ENCODE results near the gene ZNF683. TPM values are rescaled to one million over a fixed set of nuclear protein-coding genes. Genes with fewer than 3 reads are reported as not detected.

Gene ZNF683
- total and polyA plus RNA-seq, 2 donors (not counting 3 experiments of a cell fraction or from before 2014, with no cell fraction given): not detected

DNA sequence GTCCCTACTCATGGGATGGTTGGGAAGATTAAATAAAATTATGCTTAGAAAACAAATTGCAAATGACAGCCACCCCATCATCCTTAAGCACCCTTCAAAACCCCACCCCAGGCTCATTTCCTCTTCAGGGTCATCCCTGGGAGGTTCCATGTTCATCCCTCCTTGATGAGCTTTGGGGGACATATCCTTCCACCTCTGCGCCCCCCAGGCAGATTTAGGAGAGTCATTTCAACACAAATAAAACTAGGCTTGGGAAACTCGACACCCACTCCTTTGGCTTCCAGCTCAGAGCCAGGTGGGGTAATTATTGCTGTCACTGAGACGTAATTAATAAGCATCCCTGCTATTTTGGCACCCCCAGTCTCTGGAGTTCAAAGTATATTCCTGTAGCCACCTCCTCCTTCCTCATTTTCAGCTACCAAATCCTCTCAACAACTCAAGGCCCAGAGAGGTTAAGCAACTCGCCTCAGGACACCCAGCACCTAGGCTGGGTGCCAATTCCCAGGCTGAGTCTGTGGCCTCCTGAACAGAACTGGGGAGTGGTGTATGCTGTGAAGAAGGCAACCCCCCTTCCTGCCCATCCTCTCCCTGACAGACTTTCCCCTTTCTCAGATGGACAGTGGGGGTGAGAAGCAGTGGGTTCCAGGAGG, 19.2 kb downstream of the ZNF683 start:
- Histone ChIP-seq H3K4me3 (replicated peaks in 1 of 3; ENCODE audit: insufficient read depth in 1 of 3, low read depth in 1 of 3, low read length in 3 of 3) (no peak overlapping the region), H3K9ac (replicated peaks; ENCODE audit: extremely low read depth, insufficient read depth, low read length) (no peak overlapping the region), H3K9me3 (replicated peaks; ENCODE audit: control insufficient read depth, insufficient read depth, low read length) (no peaks in the 10 kb centered on the region), H3K79me2 (ENCODE audit: control insufficient read depth, insufficient read depth, low read length) (no peaks in the 10 kb centered on the region), H3K9me1 (replicated peaks; ENCODE audit: control insufficient read depth, extremely low read depth, insufficient read depth, low read length) (no peaks in the 10 kb centered on the region), H2AFZ (ENCODE audit: low read depth, low read length) (no peak overlapping the region), H3K27ac (ENCODE audit: insufficient read depth, low read depth, low read length) (no peak overlapping the region), H3K36me3 (ENCODE audit: control insufficient read depth in 2 of 2, extremely low read depth in 1 of 2, insufficient read depth in 2 of 2, low read length in 2 of 2) (no peaks in the 10 kb centered on the region), H3K4me2 (ENCODE audit: insufficient read depth, low read length) (no peak overlapping the region), H3K27me3 (ENCODE audit: control insufficient read depth in 2 of 2, insufficient read depth in 2 of 2, low read length in 2 of 2) (peaks cover 0 to 2% of the 10 kb centered on the region in 2 experiments), H4K20me1 (replicated peaks; ENCODE audit: control insufficient read depth, extremely low read depth, insufficient read depth, low read length) (no peaks in the 10 kb centered on the region), H3K4me1 (ENCODE audit: control insufficient read depth, extremely low read depth, insufficient read depth, low read length) (peaks cover 15% of the 10 kb centered on the region)
- intact Hi-C loops (cut with micrococcal nuclease): no loop called here
- POLR2A ChIA-PET: no interaction called here
- DNase-seq (ENCODE audit: low read depth, low spot score) (no peak), FAIRE-seq (no peak)
- CTCF ChIA-PET: interaction anchor here (0.9 kb wide), 1 partner anchor 21 kb away, joined by 3 read pairs; no protein-coding TSS in a partner anchor
- no TSS peak for BruUV-seq (replicated peaks)
- dilution Hi-C loops (cut with MboI; ENCODE audit: extremely low pct_ligation_motif_present, low sequenced_read_pairs): no loop called here
- no peak for TF ChIP-seq CTCF (IDR thresholded peaks at IDR 0.05; ENCODE audit: extremely low read depth in 1 of 2, insufficient read depth in 1 of 2, low read depth in 1 of 2, low read length in 2 of 2)
- no peak for TF ChIP-seq JUN (IDR thresholded peaks at IDR 0.05; ENCODE audit: borderline replicate concordance, insufficient read depth, insufficient read length, low read depth)
- no peak for TF ChIP-seq EZH2 (IDR thresholded peaks at IDR 0.05; ENCODE audit: borderline replicate concordance, low read depth, low read length, severe bottlenecking)
- no peak for TF ChIP-seq POLR2AphosphoS5 (IDR thresholded peaks at IDR 0.05; ENCODE audit: insufficient read depth, low read depth, low read length)
- no peak for TF ChIP-seq GATA2 (IDR thresholded peaks at IDR 0.05; ENCODE audit: insufficient read depth, insufficient read length, low read depth, low read length)
- TF ChIP-seq FOS (IDR thresholded peaks at IDR 0.05; ENCODE audit: borderline replicate concordance, insufficient read depth, low read length): no peak
- TF ChIP-seq POLR2A (IDR thresholded peaks at IDR 0.05; ENCODE audit: low read depth, low read length): no peak
- TF ChIP-seq MYC (IDR thresholded peaks at IDR 0.05; ENCODE audit: low read depth, low read length): no peak
- TF ChIP-seq, protein P1, sequence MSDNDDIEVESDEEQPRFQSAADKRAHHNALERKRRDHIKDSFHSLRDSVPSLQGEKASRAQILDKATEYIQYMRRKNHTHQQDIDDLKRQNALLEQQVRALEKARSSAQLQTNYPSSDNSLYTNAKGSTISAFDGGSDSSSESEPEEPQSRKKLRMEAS (IDR thresholded peaks at IDR 0.05; ENCODE audit: insufficient read depth, insufficient read length): no peak

Measured in endothelial cell of umbilical vein (primary cell).